GM18517 (cell line): ENCODE data around the gene NF1.
"Not testable (repeated sequence)": the region's sequence is repeated elsewhere in the genome, so short reads cannot be mapped to it uniquely, and the experiment has no call there.

Source experiments
- ATAC-seq: cut with Tn5 transposase; IDR thresholded peaks from one replicate; pipeline ENCODE4 v1.9.1; 2021; ENCODE audit warnings: mild to moderate bottlenecking, moderate library complexity; ENCODE audit not compliant: unreplicated experiment

NF1 gene

DNA sequence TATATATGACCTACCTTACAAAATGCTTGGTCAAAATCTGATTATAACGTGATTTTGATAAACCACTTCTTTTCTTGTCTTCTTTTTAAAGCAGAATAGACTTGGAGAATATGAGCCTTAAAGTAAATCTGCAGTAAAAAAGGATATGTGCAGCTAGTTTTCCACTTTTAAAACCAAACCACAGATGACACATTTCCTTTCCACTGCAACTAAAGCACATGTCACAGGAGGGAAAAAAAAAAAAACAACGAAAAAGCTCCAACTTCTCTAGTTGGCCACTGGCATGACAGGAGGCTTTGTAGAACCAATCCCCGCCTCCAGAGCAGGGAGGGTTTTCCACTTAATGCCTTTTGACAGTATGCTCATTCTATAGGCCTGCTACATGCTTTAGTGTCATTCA is 226.7 kb downstream of the NF1 start, which contains the start of gene EVI2A:
Gene EVI2A (minus strand): TSS at position 142 of the 400 bp plus-strand sequence. CDS start 2,609 bp downstream, outside the sequence.
- ATAC-seq = no peak

DNA sequence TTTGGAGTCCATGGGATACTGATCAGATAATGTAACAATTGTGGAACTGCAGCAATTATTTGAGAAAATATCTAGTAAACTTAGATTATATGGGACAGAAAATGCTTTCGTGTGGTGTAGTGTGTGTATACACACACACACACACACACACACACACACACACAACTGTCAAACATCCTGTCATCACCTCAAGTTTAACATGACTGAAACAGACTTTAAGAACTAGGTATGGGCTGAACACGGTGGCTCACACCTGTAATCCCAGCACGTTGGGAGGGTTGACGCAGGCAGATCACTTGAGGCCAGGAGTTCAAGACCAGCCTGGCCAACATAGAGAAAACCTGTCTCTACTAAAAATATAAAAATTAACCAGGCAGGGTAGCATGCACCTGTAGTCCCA is 227.2 kb downstream of the NF1 start:
- no peak for ATAC-seq

DNA sequence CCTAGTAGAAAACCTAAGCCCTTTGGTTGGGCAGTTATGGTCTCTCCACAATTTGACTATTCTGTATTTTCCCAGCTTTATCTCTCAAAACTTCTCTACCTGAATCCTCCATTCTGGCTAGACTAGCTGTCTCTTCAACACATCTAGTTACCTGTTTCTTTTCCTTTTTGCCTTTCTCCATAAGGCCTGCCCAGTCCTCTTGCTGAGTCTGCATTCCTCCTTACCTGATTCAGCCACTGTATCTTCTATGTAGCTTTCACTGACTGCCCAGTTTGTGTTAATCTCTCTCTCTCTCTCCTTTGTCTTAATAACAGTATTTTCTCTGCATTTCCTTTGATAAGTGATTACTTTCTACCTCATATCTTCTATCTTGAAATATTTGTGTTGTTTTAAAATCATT is 228.8 kb downstream of the NF1 start:
- ATAC-seq = no peak

DNA sequence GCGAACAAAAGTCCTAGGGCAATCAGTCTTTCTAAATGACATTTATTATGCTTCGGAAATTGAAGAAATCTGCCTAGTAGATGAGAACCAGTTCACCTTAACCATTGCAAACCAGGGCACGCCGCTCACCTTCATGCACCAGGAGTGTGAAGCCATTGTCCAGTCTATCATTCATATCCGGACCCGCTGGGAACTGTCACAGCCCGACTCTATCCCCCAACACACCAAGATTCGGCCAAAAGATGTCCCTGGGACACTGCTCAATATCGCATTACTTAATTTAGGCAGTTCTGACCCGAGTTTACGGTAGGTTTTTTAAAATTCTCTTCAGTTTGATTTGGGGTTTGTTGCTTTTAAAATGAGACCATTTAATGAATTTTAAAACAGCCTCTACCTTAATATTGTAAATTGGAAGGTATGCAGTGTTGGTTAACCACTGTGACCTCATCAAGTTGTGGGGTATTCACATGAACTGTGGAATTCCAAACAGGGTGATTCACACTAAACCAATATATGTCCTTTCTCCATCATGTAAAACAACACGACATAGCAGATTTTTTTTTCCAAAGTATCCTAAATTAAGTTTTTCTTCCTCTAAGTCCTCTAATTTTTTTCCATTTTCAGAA is 232.9 kb downstream of the NF1 start:
- ATAC-seq = no peak

DNA sequence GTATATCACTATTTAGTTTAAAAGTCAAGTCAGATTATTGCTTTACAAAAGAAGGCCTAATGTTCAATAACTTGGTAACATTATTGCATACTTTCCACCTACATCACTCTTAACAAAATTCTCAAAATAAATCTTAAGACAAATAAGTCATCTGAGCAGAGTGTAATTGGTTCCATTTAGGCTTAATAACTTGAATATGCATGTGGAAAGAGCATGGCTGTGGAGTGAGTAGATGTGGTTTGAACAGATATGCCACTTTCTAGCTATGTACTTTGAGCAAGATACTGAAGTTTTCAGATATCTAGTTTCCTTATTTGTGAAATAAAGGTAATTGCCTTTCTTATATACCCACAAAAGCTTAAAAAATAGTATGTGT is 233.4 kb downstream of the NF1 start:
- no peak for ATAC-seq

DNA sequence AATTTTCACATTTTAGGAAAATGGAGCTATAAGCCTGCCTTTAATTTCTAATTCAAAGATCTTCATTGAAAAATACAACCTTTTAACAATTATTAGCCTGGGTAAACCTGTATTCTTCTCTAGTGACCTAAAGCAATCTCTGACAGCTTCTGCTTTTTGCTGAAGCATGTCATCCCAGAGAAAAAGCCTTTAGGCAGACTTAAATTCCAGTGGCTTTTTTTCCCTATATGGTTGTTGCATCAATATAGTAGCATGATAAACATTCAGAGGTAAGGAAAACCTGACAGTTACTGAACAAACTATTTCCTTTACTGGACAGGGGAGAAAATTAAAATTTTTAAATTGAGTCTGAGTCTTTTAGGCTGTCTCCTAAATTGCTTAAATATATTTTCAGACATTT is 234.4 kb downstream of the NF1 start:
- ATAC-seq = no peak

DNA sequence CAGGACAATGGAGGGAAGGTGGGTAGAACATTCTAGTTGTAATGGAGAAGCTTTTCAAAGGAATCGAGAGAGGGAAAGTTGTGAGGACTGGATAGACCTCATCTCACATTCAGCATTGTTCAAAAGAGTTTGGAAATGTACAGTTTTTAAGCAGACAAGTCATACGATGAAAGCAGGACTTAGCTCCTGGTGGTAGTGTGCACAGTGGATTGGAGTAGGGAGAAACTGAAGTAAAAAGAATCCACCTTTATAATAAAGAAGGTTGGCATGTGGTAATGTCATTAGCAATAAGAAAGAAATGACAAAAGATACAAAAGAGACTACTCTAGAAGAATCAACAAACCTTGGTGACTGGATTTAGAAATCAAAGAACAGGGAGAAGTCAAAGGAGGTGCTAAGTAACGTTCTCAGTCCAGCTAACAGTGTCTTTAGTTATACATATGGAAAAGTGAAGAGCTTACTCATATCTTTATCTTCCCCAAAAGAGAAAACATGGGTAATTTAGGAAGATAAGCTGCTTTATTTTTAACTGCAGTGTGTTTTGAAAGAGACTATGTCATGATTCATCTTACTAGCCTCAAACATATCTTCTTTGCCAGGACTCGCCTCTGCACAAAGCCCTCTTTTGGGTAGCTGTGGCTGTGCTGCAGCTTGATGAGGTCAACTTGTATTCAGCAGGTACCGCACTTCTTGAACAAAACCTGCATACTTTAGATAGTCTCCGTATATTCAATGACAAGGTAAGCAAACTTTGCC is 245.3 kb downstream of the NF1 start:
- ATAC-seq = no peak

DNA sequence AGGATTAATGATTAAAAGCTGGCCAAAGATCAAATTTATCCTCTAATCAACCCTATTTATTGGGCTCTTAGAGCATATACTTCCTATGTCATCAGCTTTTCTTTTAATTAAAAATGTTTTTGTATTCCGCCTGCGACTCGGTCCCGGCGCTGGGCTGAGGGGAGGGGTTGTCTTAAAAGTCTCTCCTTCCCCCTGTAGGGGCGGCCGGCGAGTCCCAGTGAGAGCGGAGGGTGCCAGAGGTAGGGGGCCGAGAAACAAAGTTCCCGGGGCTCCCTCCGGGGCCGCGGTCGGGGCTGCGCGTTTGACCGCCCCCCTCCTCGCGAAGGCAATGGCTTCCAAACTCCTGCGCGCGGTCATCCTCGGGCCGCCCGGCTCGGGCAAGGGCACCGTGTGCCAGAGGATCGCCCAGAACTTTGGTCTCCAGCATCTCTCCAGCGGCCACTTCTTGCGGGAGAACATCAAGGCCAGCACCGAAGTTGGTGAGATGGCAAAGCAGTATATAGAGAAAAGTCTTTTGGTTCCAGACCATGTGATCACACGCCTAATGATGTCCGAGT is 250.5 kb downstream of the NF1 start:
- not testable (repeated sequence) for ATAC-seq

DNA sequence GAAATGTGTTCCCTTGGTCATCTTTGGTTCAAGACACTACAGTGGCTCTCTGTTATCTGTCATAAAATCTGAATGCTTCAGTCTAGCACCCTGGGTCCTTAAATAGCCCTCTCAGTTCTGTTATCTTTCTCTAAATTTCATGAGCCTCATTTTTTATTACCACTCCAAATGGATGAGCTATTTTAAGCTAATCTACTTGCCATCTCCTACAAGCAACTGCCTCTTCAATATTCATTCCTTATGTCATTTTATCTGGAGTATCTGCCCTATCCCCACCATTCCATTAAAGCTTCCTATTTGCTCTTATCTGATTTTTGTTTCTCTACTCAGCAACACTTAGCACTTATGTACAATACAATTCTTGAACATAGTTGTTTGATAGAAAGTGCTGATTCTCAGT is 254.7 kb downstream of the NF1 start:
- no peak for ATAC-seq

DNA sequence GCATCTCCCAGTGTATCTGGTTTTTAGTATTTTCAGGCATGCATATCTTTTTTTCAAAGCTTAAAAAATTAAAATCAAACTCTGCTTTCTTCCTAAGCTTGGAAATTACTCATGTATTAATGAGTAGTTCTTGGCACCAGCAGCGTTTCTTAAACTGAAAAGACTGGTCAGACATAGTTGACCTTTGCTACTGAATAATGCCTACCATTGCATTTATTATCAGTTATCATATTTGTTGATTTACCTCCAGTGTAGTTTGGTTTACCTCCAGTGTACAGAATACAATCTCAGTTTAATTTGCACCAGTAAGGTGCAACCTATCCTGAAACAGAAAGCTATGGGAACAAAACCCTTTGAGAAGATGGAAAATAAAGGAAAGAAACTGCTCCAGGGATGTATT is 261.2 kb downstream of the NF1 start:
- ATAC-seq = no peak

DNA sequence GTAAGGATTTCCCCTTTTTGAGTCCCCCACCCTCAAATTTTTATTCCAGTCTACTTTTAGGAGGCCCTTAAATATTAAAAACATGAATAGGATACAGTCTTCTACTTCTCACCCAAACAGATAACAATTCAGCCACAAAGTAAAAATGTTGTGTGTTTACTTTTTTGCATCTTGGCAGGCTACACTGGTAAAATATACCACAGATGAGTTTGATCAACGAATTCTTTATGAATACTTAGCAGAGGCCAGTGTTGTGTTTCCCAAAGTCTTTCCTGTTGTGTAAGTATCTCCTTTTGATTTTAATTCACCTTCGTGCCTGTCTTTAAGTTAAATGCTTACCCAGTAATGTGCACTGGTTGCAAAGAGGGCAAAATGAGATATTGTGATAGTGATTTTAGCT is 262.3 kb downstream of the NF1 start:
- no peak for ATAC-seq

DNA sequence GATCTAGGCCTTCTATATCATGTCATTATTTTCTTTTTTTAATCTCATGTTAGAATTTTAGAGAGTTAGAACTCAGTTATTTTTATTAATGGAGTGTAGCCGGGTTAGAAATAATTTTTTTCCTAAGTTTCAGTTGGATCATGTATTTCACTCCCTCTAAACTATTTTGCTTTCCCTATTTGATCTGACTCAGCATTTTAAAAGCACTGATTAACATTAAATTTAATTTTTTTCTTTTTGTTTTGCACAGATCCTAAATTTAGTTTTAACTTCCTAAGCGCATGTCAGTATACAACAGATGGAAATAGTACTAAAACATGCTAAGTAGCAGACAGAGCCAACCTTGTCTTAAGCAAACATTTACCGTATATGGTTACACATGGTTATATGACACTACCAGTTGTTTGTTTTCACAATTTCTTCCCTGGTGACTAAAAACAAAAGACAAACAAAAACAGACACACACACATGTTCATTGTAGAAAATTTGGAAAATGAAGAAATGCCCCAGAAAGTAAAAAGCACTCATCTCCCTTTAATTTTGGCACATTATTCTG is 263.1 kb downstream of the NF1 start:
- ATAC-seq = no peak

DNA sequence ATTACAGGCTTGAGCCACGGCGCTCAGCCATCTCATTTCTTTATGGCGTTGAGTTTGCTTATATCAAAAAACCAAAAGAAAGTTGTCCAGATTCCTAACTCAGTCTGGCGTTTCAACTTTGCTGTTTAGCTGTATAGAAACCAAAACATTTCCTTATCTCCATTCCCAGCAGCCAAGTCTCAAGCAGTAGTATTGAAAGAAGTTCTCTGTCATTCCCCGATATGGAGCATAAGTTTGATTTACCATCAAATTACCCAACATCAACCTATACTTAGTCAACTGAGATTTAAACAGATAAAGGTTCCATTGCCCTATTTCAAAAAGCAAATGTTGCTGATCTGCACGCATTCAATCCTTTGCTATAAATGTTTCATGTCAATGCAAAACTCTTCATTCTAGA is 269.2 kb downstream of the NF1 start:
- ATAC-seq = no peak

DNA sequence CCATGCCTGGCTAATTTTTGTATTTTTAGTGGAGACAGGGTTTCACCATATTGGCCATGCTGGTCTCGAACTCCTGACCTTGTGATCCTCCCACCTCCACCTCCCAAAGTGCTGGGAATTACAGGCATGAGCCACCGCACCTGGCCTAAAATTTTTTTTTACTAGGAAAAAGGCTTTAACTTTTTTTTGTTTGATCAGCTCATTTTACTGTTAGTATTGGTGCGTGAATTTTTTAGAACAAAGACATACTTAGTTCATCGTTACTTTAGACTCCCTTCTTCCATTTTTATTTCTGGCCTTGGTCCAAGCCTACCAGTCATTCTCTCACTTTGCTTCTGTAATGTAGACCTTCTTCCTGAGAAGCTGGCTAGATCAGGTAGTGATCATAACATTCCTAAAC is 271.3 kb downstream of the NF1 start:
- ATAC-seq = no peak

DNA sequence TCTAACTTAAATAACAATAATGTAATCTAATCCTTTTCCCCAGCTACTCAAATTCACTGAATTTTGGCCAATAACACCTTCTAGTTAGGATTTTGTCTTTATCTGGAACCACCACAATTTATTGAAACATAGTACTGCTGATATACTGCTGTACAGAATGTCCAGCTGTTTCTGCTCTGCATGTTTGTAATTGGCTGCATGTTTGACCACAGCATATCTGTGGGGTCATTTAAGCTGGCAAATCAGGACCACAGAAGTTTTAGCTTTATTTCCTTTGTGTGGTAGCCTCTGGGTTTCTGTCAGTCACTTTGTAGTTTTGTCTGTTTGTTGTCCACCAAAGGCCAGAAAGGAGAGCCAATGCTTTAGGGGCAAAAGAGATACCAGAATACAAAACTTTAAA is 274.5 kb downstream of the NF1 start:
- ATAC-seq = no peak

DNA sequence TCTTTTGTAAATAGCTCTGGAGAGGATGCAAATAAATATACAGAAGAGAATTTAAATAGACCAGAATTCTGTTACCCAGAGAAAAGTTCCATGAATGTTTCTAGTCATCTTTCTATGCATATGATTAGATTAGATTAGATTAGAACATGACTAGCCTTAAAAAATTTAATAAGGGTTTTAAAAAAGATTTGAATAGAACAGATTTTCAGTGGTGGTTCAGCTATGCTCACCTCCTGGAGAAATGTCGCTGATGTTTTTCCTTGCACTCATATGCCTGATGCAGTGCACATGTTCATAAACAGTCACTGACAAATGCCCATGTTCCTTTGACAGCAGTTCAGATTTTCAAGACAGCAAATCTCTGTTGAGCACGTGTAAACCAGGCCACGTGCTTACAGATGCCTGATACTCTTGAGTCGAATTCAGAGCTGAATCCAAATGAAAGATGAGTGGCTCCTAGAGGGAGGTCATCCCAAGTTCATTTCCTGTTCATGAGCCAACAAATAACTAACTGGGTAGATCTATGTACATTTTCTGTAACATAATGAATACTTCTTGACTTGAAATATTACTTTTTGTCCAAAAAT is 276.8 kb downstream of the NF1 start:
- ATAC-seq = no peak

DNA sequence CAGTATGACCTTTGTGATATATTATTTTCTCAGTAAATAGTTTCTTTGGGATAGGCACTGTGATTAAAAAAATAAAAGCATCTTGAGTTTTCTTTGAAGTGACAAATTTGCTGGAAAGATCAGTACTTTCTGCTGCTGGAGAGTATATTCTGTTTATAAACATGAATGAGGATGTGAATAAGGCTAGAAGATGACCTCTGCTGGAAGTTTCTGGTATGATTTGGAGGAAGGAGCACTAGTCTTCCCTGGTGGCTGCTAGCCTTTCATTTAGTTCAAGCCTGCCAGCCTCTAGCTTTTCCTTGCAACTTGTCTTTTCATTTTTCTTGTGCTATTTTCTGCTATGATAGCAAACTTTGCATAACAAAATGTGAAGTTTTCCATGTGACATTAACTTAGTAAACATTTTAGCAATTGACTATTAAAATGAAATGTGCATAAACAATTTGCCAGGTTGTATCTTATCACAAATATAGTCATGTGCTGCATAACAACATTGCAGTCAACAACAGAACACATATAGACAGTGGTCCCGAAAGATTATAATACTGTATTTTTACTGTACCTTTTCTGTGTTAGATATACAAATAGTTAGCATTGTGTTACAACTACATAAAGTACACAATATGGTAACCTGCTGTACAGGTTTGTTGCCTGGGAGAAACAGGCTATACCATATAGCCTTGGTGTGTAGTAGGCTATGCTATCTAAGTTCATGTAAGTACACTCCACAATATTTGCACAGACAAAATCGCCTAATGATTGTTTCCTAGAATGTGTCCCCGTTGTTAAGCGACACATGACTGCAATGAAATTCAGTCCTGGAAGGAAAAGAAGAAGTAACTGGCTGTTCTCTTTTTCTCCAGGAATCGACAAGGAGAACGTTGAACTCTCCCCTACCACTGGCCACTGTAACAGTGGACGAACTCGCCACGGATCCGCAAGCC is 278.6 kb downstream of the NF1 start:
- ATAC-seq = no peak

DNA sequence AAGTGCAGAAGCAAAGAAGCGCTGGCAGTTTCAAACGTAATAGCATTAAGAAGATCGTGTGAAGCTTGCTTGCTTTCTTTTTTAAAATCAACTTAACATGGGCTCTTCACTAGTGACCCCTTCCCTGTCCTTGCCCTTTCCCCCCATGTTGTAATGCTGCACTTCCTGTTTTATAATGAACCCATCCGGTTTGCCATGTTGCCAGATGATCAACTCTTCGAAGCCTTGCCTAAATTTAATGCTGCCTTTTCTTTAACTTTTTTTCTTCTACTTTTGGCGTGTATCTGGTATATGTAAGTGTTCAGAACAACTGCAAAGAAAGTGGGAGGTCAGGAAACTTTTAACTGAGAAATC is 279.3 kb downstream of the NF1 start:
- no peak for ATAC-seq

DNA sequence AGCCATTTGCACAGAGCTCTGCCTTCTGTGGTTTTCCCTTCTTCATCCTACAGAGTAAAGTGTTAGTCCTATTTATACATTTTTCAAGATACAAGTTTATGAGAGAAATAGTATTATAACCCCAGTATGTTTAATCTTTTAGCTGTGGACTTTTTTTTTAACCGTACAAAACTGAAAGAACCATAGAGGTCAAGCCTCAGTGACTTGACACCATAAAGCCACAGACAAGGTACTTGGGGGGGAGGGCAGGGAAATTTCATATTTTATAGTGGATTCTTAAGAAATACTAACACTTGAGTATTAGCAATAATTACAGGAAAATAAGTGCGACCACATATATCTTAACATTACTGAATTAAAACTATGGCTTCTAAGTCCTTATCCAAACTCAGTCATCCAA is 279.7 kb downstream of the NF1 start:
- ATAC-seq = no peak

DNA sequence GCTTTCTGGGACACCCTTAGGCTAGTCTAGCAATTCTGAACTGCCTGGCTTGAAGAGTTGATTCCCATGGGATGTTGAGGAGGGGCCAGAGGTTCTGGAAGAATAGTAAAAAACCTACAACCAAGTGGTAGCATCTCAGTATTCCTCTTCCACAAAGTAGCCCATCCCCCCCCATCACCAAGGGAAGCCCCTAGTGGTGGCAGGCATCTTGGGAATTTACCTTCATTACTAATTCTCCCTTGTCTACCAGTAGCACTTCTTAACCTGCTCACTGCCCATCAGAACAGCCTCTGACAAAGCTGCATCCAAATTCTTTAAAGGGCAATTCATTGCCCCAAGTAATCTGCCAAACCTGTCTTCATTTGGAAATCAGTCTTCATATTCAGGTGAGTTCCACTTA is 283.9 kb downstream of the NF1 start:
- no peak for ATAC-seq
